ENCODE results near the gene PDCL2. TPM values are rescaled to one million over a fixed set of nuclear protein-coding genes. Genes with fewer than 3 reads are reported as not detected.

The PDCL2 gene
- total RNA-seq = not detected

GRCh38 chr4:55592014-55592413 lies at the start of gene PDCL2:
TSS of gene PDCL2 (minus strand) at chr4:55592245. CDS start at chr4:55592109, 136 bp downstream.
- no peak within 1 kb of the TSS for H3K4me3 ChIP-seq
- no peak for TF ChIP-seq CTCF (IDR thresholded peaks at IDR 0.05)
- no peak for DNase-seq (ENCODE audit: low spot score)

GRCh38 chr4:55637272-55637820 lies 45.3 kb upstream of the PDCL2 start:
- Histone ChIP-seq H3K9me3 (no peaks in the 10 kb centered on the region), H3K4me1 (peaks cover 0 to 15% of the 10 kb centered on the region in 2 donors), H3K4me3 (no peak overlapping the region), H3K36me3 (no peaks in the 10 kb centered on the region), H3K27ac (no peak overlapping the region), H3K27me3 (peaks cover 3 to 13% of the 10 kb centered on the region in 2 donors)
- DNase-seq (ENCODE audit: low spot score) = no peak
- no peak for TF ChIP-seq CTCF (IDR thresholded peaks at IDR 0.05)

More at GRCh38 chr4:55592014-55592413, at the start of gene PDCL2:
- Histone ChIP-seq H3K4me1 (no peaks in the 10 kb centered on the region), H3K27ac (no peak within 1 kb of the TSS), H3K27me3 (no peaks in the 10 kb centered on the region), H3K9me3 (peaks cover 0 to 12% of the 10 kb centered on the region in 2 donors), H3K36me3 (no peaks in the 10 kb centered on the region)

- no peak for DNase-seq (ENCODE audit: low spot score)
- TF ChIP-seq CTCF (IDR thresholded peaks at IDR 0.05) = no peak
- H3K27me3 ChIP-seq = peaks cover 3 to 13% of the 10 kb centered on the region in 2 donors
These were observed 44.6 kb upstream of the PDCL2 start for GRCh38 chr4:55636656-55636999.

GRCh38 chr4:55635741-55636655 lies 44.0 kb upstream of the PDCL2 start, which contains the start of gene NMU:
TSS of gene NMU (minus strand) at chr4:55636298. CDS start at chr4:55636192, 106 bp downstream.
- peak in 1 of 2 donors; percentile 24 for TF ChIP-seq CTCF (IDR thresholded peaks at IDR 0.05)
- Histone ChIP-seq H3K9me3 (peaks cover 0 to under 1% of the 10 kb centered on the region in 2 donors), H3K27me3 (peaks cover 3 to 13% of the 10 kb centered on the region in 2 donors), H3K27ac (no peak within 1 kb of the TSS), H3K4me3 (peak within 1 kb of the TSS; percentile 4 to 42), H3K4me1 (peaks cover 0 to 15% of the 10 kb centered on the region in 2 donors), H3K36me3 (no peaks in the 10 kb centered on the region)
- DNase-seq (ENCODE audit: low spot score) = no peak

More at GRCh38 chr4:55636656-55636999, 44.6 kb upstream of the PDCL2 start:
- no peaks in the 10 kb centered on the region for H3K36me3 ChIP-seq
- H3K4me1 ChIP-seq = peaks cover 0 to 15% of the 10 kb centered on the region in 2 donors
- H3K27ac ChIP-seq = no peak overlapping the region
- no peaks in the 10 kb centered on the region for H3K9me3 ChIP-seq
- peak overlapping the region; percentile 4 to 42 for H3K4me3 ChIP-seq

GRCh38 chr4:55635282-55635681 lies 43.2 kb upstream of the PDCL2 start:
- TF ChIP-seq CTCF (IDR thresholded peaks at IDR 0.05) = no peak
- Histone ChIP-seq H3K27me3 (peaks cover 3 to 13% of the 10 kb centered on the region in 2 donors), H3K4me3 (peak overlapping the region in 1 of 2 donors; percentile 42), H3K27ac (no peak overlapping the region), H3K36me3 (no peaks in the 10 kb centered on the region), H3K4me1 (peaks cover 0 to 15% of the 10 kb centered on the region in 2 donors), H3K9me3 (peaks cover 0 to 4% of the 10 kb centered on the region in 2 donors)
- DNase-seq (ENCODE audit: low spot score) = no peak
